CD4-positive, alpha-beta T cell treated with Interferon alpha-2 for 1 hour (primary cell): Measurements from ENCODE around the gene SLC29A1.
"Not testable (repeated sequence)": the region's sequence is repeated elsewhere in the genome, so short reads cannot be mapped to it uniquely, and the experiment has no call there.

Source experiments
- DNase-seq, 2 donors: peaks; one replicate each; pipeline ENCODE4 v3.0.0-alpha.2; 2020 to 2022

Gene SLC29A1

DNA sequence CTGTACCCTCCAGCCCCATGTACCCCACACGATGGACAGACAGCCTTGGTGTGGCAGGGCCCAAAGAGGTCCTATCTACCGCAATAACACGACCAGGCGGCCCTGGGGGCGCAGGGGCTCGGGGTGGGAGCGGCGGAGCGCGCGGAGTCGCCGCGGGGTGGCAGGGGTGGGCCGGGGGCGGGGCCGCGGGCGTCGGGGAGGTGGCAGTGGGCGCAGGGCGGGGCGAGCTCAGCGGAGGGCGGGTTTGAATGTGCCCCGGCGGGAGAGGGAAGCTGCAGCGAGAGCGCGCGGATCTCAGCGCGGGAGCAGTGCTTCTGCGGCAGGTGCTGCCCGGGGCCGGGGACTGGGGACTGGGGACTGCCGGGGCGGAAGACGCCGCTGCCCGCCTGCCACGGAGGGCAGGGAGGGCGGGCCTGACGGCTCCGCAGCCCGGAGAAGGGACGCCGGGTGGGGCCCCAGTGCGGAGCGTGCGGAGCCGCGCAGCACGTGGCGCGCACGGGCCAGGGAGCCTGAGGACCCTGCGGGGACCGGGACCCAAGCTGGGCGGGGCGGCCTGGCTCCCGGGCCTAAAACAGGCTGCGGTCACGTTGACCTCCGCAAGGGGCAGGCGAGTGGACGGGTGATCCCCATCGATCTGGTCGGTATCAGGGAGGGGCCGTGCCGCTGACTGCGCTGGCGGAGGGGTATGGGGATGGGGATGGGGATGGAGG lies at the start of gene SLC29A1:
Gene SLC29A1 (plus strand): TSS at position 277 of the 710 bp plus-strand sequence. CDS start 3,719 bp downstream, outside the sequence.
- peak; percentile 79 to 89 for DNase-seq

DNA sequence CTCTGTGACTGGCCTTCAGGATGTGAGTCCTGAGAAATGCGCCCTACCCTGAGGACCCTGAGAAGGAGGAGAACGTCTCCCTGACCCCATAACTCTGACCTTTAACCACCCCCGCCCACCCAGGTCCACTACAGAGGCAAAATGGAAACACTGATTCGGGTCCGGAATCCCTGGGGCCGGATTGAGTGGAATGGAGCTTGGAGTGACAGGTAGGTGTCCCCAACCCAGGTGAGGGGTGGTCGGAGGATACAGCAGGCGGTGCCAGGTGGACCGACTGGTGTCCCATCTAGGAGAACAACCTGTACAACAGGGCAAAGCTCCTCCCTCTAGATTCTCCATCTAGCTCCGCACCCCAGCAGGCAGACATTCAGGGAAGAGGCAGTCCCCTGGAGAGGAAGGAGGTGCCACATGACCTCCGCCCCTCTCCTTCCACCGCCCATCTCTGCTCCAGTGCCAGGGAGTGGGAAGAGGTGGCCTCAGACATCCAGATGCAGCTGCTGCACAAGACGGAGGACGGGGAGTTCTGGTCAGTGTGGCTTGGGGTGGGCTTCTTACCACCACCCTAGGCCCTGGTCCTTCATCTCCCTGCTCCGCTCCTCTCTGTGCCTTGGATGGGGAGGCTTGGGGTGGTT lies 47.1 kb upstream of the SLC29A1 start:
- DNase-seq = no peak

- peak; percentile 24 to 35 for DNase-seq
These were observed 46.5 kb upstream of the SLC29A1 start for GRCh38 chr6:44176762-44177509.

DNA sequence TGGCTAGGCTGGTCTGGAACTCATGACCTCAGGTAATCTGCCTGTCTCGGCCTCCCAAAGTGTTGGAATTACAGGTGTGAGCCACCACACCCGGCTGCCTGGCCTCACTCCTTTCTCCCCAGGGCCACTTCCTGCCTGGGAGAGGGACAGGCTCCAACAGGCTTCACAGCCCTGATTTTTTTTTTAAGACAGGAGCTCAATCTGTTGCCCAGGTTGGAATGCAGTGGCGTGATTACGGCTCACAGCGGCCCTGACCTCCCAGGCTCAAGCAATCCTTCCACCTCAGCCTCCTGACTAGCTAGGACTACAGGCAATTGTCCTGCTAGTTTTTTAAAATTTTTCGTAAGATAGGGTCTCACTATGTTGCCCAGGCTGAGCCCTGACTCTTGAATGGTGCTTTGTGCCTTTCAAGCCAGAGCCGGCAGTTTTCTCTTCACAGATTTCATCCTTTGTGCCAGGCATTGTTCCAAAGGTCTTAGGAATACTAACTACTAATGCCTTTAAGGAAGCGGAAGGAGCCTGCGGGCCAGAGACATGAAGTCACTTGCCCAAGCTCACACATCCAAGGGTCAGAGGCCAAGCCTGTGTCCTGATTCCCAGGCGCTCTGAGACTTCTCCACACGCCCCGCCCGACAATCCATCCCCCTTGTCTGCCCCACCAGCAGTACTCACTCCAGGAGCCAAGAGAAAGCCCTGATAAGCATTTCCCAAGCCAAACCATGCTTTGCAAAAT lies 45.5 kb upstream of the SLC29A1 start:
- no peak for DNase-seq

DNA sequence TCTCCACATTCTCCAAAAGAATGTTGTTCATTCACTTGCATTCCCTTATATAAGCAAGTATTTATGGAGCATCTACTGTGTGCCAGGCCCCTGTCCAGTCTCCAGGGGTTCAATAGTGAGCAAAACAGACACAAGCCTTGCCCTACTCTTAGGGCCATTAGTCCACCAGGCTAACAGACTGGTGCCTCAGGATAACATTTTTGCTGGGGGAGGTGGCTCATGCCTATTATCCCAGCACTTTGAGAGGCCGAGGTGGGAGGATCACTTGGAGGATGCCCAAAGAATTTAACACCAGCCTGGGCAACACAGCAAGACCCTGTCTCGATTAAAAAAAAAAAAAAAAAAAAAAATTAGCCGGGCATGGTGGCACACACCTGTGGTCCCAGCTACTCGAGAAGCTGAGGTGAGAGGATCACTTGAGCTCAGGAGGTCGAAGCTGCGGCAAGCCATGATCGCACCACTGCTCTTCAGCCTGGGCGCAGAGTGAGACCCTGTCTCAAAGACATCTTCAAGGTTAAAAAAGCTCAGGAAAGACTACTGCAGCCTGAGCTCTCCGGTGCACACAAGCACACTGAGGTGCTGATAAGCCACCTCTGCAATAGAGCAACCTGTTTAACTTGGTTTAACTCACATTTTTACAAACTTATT lies 44.8 kb upstream of the SLC29A1 start:
- DNase-seq = no peak

DNA sequence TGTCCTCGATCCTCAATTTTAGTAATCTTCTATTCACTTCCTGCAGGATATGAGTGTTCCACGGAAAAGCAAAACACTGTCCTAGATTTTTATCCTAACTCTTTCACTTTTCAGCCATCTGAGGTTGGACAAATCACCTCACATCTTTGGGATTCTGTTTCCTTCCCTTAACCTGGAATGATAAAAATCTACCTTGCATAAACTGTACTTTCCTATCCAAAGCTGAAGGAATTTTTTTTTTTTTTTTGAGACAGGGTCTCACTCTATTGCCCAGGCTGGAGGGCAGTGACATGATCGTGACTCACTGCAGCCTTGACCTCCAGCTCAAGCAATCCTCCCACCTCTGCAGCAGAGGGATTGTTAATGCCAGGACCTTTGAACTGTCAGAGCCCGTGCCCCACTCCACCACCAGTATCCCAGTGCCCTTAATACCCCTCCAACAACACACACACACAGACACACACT lies 44.3 kb upstream of the SLC29A1 start:
- no peak for DNase-seq

DNA sequence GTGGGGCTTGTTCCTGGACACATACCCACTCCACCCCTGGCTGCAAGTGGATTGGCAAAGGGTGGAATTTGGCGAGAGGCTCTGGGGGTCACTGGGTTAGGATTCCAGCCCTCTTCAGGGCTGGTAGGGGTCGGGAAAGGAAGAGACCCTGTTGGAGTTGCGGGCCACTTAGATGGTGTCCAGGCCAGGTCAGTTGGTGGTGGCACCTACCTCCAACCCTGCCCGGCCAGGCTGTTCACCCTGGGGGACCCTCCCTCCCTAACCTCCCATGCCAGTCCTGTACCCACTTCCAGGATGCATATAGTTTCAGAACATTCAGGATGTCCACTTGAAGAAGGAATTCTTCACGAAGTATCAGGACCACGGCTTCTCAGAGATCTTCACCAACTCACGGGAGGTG lies 43.7 kb upstream of the SLC29A1 start:
- DNase-seq = no peak

GRCh38 chr6:44180406-44180805 lies 43.0 kb upstream of the SLC29A1 start:
- no peak for DNase-seq

- no peak for DNase-seq
These were observed 42.5 kb upstream of the SLC29A1 start for GRCh38 chr6:44180886-44181285.

DNA sequence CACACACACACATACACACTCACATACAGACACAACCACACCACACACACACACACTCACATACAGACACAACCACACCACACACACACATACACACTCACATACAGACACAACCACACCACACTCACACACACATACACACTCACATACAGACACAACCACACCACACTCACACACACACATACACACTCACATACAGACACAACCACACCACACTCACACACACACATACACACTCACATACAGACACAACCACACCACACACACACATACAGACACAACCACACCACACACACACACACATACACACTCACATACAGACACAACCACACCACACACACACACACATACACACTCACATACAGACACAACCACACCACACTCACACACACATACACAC lies 41.6 kb upstream of the SLC29A1 start:
- DNase-seq = not testable (repeated sequence)

DNA sequence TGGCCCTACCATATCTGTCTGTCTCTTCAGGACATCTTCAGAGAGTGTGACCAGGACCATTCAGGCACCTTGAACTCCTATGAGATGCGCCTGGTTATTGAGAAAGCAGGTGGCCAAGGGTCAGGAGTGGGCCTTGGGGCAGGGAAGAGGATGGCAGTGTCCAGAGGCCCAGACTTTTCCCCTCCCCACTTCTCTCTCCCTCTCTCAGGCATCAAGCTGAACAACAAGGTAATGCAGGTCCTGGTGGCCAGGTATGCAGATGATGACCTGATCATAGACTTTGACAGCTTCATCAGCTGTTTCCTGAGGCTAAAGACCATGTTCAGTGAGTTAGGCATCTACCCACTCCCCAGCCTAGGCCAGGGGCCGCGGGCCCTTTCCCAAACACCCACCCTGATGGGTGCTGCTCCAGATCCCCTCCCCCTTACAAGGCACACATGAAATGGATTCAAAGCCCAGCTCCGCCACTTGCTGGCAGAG lies 40.4 kb upstream of the SLC29A1 start:
- DNase-seq = no peak

- DNase-seq = no peak
These were observed 39.6 kb upstream of the SLC29A1 start for GRCh38 chr6:44183783-44184182.

GRCh38 chr6:44185356-44185755 lies 38.0 kb upstream of the SLC29A1 start:
- DNase-seq = not testable (repeated sequence)

DNA sequence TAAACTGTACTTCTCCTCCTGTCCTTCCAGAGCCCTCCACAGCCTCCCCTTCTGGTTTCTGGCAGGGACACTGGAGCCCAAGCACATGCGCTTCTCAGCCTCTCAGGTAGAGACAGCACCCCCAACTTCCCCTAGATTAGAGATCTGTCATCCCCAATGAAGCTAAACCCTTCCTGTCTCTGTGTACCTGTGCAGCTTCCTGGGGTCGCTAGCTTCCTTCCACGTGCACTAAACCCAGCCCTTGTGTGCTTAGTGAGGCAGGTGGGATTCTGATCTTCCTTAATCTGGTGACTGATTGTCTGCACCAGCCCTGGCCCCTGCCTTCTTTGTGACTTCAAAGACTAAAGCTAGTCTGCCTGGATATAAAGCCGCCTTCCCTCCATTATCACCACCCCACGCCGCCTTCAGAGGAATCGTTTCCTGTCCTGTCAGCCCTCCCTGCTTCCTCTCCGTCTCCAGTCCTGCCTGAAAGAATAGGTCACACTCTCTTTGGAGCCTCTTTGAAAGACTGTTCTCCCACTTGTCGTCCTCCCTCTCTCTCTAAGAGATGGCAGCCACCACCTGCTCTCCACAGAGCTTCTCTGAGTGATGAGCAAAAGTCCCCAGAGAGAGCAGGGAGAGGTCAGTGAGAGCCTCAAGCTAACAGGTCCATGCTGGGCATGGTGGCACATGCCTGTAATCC lies 37.3 kb upstream of the SLC29A1 start:
- no peak for DNase-seq

DNA sequence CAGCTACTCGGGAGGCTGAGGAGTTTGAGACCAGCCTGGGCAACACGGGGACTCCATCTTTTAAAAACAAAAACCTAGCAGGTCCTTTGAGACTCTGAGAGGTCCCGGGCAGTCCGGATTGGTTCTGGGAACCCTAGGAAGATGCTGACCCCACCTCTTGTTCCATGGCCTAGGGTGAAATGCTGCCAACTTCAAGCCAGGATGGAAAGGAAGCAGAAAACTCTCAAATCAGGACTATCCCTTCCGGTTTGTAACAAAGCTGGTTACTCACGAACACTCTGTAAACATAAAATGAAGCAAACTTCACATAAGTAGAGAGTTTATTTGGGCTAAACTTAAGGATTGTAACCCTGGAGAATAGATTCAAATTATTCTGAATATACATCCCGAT lies 36.8 kb upstream of the SLC29A1 start:
- DNase-seq = no peak

DNA sequence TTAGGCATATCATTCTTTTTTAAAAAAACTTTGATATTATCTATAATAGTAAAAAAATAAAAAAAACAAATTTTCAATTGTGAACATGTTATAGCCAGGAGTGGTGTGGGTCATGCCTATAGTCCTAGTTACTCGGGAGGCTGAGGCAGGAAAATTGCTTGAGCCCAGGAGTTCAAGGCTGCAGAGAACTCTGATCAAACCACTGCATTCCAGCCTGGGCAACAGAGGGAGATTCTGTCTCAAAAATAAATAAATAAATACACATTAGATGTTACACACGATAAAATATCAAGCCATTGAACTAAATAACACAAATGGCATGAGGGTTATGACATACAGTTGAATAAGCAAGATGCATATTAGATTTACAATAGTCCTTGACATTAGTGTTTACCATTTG lies 34.6 kb upstream of the SLC29A1 start:
- DNase-seq = no peak

- no peak for DNase-seq
These were observed 34.1 kb upstream of the SLC29A1 start for GRCh38 chr6:44189257-44189656.

DNA sequence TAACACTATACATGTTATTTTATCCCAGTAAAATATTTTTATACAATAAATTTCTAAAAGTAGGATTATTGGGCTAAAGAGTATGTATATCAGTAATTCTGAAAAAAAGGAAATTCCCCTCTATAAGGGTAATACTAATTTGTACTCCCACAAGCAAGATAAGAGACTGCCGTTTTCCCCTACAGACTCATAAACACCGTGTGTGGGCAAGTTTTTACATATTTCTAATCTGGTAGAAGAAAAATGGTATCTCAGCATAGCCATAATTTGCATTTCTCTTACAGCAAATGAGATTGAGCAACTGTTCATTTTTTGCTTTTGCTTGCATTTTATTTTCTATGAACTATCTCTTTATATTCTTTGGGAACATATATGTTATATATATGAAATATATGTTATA lies 32.7 kb upstream of the SLC29A1 start:
- no peak for DNase-seq

- DNase-seq = no peak
These were observed 30.9 kb upstream of the SLC29A1 start for GRCh38 chr6:44192428-44193041.

- no peak for DNase-seq
These were observed 30.0 kb upstream of the SLC29A1 start for GRCh38 chr6:44193307-44193910.

- no peak for DNase-seq
These were observed 29.1 kb upstream of the SLC29A1 start for GRCh38 chr6:44194326-44194725.
